ENCODE measurements around the gene ZNF750.

ZNF750 gene

GRCh38 chr17:82867763-82868325 lies 28.0 kb upstream of the ZNF750 start:
- no peak overlapping the region for H3K4me3 ChIP-seq (ENCODE audit: low read depth, low read length)
- TF ChIP-seq CTCF (IDR thresholded peaks at IDR 0.05; ENCODE audit: borderline replicate concordance, insufficient read depth, low read depth, low read length): no peak

GRCh38 chr17:82866590-82867191 lies 26.9 kb upstream of the ZNF750 start:
- no peak for TF ChIP-seq CTCF (IDR thresholded peaks at IDR 0.05; ENCODE audit: borderline replicate concordance, insufficient read depth, low read depth, low read length)
- H3K4me3 ChIP-seq (ENCODE audit: low read depth, low read length): no peak overlapping the region

GRCh38 chr17:82865774-82866395 lies 26.1 kb upstream of the ZNF750 start:
- no peak for TF ChIP-seq CTCF (IDR thresholded peaks at IDR 0.05; ENCODE audit: borderline replicate concordance, insufficient read depth, low read depth, low read length)
- no peak overlapping the region for H3K4me3 ChIP-seq (ENCODE audit: low read depth, low read length)

- TF ChIP-seq CTCF (IDR thresholded peaks at IDR 0.05; ENCODE audit: borderline replicate concordance, insufficient read depth, low read depth, low read length): no peak
- H3K4me3 ChIP-seq (ENCODE audit: low read depth, low read length): no peak overlapping the region
Observed at GRCh38 chr17:82865274-82865673, 25.5 kb upstream of the ZNF750 start.

GRCh38 chr17:82864713-82865248 lies 25.0 kb upstream of the ZNF750 start:
- no peak for TF ChIP-seq CTCF (IDR thresholded peaks at IDR 0.05; ENCODE audit: borderline replicate concordance, insufficient read depth, low read depth, low read length)
- peak overlapping the region; percentile 35 for H3K4me3 ChIP-seq (ENCODE audit: low read depth, low read length)

- H3K4me3 ChIP-seq (ENCODE audit: low read depth, low read length): peak overlapping the region; percentile 35
- TF ChIP-seq CTCF (IDR thresholded peaks at IDR 0.05; ENCODE audit: borderline replicate concordance, insufficient read depth, low read depth, low read length): no peak
Observed at GRCh38 chr17:82863941-82864712, 24.3 kb upstream of the ZNF750 start.
